Activated CD8-positive, alpha-beta memory T cell treated with anti-CD3 and anti-CD28 coated beads, Interleukin-2, amount 50 U/mL, for 1 hour (primary cell): Measurements from ENCODE around the gene MRPL21.
"Not testable (repeated sequence)": the region's sequence is repeated elsewhere in the genome, so short reads cannot be mapped to it uniquely, and the experiment has no call there.

Experiments
- DNase-seq: peaks from one replicate; pipeline ENCODE4 v3.0.0-alpha.2; 2020; ENCODE audit errors: extremely low read depth

Gene MRPL21

DNA sequence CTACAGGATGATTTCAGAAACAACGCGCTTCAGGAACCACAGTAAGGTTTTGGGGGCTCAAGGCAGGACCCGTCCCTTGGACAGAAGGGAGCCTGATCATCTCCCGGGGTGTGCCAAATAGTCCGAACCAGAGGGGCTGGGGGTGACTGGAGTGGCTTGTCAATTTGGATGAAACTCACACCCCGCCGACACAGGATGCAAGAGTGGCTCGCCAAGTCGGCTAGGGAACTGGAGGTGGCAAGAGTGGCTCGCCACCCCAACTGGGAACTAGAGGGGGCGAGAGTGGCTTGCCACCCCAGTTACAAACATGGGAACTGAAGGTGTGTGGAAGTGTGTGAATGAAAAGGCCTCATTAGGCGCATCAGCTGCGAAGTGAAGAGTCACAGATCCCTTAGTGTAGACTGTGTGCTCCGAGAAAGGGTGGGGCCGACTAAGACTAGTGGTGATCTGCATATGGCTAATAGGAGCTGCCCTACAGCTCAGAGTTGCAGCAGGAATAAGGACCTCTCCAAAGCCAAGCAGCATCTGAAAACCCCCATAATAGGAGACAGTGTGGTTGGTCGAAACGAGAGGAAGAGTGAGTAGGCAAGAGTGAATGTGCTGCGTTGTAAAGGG is 35.3 kb downstream of the MRPL21 start:
- no peak for DNase-seq

DNA sequence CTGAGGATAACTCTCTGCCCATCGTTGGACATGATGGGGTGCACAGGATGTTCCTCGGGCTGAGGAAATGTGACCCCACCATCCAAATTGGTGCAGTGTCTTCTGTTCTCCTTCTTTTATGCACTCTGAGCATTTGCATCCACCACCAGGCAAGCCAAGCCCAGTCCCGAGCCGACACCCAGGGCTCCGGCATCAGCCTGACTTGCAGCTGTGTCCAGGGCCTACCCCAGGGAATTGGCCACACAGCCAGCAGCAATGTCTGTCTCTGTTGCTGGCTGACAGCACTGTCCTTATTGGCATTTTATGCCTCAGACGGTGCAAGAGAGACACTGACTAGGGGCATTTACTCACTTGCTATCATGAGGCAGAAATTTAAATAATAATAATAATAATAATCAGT is 36.6 kb downstream of the MRPL21 start:
- DNase-seq, result no peak

DNA sequence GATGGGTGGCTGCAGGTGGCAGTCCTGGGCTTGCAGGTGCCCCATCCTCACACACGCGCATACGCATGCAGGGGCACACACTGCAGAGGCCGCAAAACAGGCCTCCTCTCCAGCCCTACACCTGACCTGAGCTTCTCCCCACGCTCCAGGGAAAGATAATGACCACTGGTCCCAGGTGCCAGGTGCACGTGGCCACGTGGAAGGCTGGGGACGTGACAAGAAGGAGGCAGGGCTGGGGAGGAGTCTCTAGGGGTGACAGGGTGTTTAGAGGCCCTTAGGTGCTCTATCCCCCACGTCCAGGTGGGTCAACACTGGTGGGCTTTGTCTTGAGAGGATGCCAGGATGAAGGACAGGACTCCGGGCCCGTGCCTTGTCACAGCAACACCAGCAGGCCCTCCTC is 38.4 kb downstream of the MRPL21 start:
- DNase-seq, result no peak

DNA sequence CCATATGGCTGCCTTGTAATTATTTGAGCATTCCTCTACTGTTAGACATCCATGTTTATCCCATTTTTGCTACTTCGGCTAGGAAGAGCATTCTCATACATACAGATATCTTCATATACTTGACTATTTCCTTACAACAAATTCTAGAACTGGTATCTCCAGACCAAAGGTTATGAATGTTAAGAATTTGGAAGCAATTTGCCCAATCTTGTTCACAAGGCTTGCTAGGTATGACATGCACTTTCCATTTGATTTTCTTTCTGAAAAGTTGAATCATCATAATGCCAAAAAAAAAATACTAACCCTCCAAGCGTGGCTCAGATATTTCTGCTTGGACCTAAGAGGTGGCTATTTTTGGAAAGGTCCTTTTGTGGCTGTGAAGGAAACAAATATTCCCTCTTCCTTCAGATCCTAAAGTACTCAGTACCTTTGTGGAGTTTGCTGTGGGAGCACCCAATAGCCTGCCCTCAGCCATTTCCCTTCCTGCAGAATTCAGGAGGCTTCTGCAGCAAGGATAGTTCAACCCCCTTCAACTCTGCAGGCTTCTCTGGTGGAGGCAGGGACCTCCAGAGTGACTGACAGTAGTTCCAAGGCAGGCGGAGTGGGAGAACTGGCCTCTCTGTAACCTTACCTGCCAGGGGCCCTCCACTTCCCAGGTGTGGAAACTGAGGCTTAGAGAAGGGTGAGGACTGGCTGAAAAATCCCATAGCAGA is 39.9 kb downstream of the MRPL21 start:
- DNase-seq, result no peak

DNA sequence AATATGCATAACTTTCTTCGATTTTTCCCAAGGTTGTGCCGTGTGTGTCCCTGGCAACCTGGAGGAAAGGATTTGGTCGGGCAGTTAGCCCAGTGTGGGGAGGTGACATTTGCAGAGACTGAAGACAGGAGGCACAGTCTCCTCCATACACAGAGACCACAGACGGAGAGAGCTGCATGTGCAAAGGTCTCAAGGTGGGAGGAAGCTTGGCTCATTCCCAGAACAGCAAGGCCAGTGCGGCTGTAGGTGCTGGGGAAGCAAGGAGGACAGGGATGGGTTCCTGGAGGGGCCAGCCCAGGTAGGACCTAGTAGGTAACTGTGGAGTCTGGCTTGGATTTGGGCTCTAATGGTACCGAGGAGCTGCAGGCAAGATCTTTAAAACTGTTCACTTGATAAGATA is 41.2 kb downstream of the MRPL21 start:
- no peak for DNase-seq

DNA sequence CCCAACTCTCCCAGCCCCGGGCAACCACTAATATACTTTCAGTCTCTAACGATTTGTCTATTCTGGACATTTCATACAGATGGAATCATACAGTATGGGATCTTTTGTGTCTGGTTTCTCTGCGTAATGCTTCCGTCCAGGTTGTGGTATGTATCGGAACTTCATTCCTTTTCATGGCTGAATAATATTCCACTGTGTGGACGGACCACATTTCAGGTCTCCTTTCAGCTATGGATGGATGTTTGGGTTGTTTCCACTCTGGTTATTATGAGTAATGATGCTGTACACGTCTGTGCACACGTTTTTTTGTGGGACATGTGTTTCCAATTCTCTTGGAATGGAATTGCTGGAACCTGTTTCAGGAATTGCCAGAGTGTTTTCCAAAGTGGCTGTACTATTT is 44.5 kb downstream of the MRPL21 start:
- no peak for DNase-seq

DNA sequence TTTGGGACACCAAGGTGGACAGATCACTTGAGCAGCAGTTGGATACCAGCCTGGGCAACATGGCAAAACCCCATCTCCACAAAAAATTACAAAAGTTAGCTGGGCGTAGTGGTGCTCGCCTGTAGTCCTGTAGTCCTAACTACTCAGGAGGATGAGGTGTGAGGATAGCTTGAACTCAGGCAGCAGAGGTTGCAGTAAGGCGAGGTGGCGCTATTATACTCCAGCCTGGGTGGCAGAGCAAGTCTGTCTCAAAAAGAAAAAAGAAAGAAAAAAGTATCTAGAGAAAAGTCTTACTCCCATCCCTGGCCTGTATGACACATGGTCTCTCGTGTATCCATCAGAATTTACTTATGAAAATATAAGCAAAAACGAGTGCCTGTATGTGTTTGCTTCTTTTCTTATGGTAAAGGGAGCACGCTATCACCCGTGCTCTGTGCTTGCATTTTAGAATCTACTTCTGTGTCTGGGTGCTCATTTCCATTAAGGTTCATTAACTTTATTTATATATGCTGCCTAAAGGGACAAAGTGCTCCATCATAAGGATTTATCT is 46.5 kb downstream of the MRPL21 start:
- no peak for DNase-seq

DNA sequence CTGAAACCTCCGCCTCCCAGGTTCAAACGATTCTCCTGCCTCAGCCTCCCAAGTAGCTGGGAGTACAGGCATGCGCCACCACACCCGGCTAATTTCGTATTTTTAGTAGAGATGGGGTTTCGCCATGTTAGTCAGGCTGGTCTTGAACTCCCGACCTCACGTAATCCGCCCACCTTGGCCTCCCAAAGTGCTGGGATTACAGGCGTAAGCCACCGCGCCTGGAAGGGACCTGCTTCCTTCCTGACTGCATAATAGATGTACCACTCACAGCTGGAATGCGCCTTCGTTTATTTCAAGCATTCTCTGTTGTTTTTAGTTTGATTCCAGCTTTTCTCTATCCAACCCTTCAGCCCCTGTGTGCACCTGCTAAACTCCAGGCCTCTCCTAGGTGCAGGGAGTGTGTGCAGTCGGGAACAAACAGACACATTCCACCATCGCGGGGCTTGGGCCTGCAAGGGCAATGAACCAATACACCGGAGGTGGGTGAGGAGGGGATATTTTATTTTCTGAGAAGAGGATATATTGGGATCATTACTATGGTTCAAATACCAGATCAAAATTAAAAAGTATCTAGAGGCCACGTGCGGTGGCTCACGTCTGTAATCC is 47.1 kb downstream of the MRPL21 start:
- DNase-seq, result not testable (repeated sequence)

DNA sequence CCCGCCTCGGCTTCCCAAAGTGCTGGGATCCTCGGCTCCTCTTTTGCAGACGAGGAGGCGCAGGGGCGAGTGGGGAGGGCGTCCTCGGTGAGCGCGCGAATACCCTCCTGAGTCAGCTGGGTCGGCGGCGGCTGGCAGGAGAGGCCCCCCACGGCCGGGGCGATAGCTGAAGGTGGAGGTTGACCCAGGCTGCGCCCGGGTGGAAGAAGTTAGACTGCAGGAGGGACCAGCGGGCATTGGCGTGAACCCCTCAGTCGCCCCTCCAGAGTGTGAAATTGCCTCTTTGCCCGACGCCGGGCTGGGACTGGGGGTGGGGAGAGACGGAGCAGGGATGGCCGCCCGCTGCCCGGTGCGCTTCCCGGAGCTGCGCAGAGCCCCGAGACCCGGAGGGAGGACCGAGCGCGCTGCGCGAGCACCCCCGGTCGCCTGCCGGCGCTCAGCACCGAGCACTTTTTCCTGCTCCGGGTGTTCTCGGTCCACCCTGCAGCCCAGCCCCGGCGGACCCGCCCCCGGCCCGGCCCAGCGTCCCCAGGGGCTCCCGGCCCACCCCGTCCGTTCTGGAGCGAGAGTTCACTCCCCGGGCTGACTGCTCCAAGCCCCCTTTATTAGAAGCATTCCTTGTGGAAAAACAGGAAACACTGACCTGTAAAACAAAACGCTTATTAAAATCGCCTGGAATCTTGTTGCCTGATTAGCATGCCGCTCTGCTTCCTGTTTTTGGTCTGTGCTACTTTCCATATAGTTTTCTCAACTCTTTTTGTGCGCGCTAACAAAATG is 48.2 kb downstream of the MRPL21 start:
- no peak for DNase-seq

DNA sequence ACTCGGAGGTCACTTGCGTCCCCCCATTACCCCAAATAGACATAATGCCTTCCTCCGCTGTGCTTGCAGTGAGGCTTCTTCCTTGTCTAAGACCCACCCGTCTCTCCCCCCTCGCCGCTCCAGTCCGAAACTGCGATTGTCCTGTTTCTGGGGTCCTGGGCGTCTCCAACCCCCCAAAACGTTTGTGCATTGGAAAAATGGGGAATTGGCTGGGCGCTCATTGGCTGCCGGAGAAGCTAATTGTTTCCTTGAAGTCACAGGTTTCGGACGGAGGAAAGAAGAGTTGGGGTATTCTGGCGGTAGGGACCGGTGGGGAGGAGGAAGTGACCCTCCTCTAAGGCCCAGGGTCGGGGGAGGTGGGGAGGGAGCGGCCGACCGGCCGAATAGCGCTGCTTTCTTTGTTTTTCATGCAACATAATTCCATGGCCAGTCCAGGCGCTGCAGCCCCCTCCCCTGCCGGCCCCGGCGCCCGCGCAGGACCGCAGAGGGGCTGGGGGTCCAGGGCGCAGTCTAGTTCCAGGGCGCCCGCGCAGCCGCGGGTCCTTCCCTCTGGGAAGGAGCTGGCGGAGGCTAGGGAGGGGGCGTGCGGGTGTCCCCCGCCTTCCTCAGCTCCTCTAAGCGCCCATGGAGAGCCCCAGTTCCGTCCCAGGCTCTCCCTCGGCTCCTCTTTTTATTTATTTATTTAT is 49.2 kb downstream of the MRPL21 start:
- DNase-seq, result no peak

DNA sequence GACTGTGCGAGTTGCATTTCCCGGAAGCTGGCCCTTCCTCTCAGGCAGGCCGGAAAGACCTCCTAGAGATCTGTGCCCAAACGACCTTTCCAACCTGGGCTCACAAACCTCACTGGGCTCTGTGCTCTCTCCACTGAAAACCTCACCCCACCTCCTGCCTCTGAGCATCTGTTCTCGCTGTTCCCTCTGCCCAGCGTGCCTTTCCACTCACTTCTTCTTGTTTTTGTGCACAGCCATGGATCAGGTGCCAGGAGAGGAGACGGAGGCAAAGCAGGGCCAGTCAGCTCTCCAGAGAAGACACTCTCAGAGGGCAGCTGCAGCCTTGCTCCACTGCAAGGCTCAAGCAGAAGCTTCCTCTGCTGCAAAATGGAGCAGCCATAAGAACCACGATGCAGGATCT is 51.0 kb downstream of the MRPL21 start:
- DNase-seq, result no peak

DNA sequence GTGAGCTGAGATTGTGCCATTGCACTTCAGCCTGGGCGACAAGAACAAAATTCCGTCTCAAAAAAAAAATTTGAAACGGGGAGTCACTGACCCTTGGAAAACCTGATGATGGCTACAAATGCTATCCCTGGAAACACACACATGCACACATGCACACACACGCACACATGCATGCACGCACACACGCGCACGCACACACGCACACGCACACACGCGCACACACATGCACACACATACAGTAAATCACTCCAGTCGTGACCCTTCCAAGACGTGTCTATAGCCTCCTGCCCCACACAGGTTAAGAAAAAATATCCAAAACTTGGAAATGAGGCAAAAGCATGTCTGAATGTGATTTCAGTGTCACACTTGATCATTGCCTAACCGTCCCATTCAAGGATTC is 55.2 kb downstream of the MRPL21 start:
- DNase-seq, result no peak

DNA sequence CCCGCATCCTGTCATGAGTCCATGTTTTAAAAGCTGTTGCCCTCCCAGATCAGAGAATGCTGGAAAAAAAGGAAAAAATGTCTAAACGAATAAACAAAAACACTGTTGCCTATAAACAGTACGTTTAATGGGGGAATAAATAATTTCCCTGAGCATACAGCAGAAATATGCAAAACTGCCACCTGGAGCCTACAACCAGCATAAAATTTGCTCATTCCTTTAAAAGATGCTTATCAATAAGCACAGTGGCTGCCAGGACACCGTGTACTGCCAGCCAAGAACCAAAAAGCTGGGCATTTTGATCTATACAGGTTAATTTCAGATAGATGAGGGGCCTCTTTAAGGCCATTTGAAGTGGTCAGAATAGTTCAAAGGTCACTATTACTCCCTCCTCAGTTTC is 56.2 kb downstream of the MRPL21 start:
- DNase-seq, result no peak

DNA sequence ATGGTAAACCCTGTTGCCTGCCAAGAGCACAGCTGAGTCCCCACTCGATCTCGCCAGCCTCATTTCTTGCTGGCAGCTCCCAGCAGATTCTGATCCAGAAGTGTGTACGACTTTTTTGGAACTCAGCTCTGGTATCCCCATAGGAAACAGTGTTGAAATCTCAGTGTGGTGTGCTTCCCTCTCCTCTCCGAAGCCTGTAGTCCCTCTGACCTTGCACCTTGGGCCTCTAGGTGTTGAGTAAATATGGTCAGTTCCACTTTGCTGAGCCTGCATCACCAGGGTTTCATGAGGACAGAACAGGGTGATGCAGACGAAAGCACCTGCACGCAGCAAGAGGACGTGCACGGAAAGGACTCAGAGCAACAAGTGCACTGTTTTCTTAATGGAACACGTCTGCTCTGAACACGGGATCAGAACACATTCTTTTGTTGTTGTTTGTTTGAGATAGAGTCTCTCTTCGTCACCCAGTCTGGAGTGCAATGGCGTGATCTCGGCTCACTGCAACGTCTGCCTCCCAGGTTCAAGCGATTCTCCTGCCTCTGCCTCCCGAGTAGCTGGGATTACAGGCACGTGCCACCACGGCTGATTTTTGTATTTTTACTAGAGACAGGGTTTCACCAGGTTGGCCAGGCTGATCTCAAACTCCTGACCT is 58.2 kb downstream of the MRPL21 start:
- no peak for DNase-seq

DNA sequence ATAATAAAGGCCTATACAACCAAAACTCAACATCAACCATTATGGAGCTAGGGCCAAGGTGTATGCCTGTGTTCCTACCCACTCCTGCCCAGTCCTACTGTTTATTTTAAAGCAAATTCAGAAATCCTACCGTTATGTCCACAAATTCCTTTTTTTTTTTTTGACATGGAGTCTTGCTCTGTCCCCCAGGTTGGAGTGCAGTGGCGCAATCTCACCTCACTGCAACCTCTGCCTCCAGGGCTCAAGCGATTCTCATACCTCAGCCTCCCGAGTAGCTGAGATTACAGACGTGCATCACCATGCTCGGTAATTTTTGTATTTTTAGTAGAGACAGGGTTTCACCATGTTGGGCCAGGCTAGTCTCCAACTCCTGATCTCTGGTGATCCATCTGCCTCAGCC is 58.8 kb downstream of the MRPL21 start:
- DNase-seq, result no peak

DNA sequence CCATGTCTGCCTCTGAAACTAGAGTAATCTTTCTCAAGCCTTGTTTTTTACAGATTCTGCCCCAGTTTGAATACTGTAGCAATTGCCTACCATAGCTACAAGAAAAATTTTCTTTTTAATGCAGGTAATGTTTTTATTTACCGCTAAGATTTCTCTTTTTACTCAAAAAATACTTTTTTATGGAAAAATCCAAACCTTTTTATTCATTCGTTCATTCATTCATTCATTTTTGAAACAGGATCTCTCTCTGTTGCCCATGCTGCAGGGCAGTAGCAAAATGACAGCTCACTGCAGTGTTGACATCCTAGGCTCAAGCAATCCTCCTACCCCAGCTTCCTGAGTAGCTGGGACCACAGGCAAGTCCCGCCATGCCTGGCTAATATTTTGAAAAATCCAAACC is 59.3 kb downstream of the MRPL21 start:
- DNase-seq, result no peak

DNA sequence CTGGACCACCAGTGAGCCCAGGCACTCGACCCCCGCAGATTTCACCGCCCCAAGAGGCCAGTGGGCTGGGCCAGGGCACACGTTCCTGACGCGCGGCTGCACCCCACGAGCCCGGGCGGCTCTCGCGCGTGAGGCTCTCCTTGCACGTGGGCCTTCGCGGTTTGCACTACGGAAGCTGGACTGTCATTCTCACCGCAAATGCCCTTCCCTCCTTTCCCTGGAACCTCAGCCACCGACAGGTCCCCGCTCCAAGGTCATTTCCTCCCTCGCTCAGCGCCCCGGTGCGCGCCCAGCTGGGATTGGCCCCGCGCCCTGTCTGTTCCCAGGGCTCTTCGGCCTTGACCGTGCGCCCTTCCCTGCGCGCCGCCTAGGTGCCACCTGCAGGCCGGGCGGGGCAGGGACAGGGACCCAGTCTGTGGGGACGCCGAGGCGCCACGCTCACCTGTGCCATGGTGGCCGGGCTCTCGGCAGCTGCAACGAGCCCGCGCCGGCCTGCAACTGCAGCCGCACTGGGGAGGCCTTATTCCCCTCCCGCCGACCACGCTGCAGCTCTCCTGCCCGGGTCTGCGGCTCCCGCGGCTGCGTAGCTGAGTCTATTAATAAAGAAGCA is 59.8 kb downstream of the MRPL21 start:
- DNase-seq, result no peak

DNA sequence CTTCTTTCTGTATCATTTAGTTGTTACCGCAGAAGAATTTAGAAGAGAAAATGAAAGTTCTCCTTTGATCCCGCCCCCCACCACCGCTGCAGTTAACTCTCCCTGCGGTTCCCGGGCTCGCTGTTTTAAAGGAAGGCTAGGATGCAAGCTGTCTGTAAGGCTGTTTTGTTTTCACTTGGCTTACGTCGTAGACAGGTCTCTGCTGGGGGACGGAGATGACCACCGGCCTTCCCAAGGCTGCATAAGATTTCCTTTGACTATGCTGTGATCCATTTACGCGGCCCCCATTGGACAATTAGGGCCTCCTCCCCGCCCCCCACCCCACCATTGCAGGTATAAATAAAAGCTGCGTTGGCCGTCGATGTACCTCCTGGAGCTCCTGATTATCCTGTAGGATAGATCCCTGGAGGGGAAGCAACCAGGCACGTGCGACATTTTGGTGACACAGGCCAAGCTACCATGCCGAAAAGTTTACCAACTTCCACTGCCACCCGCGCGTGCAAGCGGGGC is 60.5 kb downstream of the MRPL21 start:
- DNase-seq, result no peak

DNA sequence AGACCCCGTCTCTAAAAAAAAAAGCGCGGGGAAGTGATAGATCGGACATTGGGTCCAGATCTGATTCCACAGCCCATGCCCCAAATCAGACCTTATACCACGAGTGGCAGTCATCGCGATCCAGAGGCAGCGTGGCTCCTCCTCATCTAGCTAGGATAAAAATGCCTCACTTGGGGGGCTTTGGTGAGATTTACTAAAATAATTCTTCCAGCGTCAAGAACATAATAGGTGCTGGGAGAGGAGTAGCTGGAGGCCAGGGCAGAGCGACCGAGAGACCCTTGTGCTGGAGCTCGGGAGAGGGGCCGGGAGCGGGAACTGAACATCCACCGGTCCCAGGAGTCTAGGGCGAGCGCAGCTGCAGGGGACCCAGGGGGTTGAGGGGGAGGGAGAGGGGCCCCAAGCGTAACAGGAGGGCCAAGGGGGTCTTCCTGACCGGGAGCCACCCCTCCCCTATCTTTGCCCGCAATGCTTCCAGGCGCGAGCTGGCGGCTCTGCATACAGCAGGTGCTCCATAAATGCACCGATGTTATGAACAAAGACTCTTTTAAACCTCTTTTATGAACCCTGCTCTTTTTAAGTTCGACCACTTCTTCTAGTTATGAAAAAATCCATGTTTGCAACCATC is 61.1 kb downstream of the MRPL21 start:
- DNase-seq, result no peak
